Measurements from ENCODE around the gene GPC5.
"Not testable (repeated sequence)": the region's sequence is repeated elsewhere in the genome, so short reads cannot be mapped to it uniquely, and the experiment has no call there.

Gene GPC5

GRCh38 chr13:91668866-91669495 is 270.6 kb downstream of the GPC5 start:
- Histone ChIP-seq H3K4me3 (replicated peaks; ENCODE audit: low read depth, low read length) (no peak overlapping the region), H3K36me3 (ENCODE audit: control insufficient read depth, insufficient read depth, low read length) (no peaks in the 10 kb centered on the region), H3K27me3 (replicated peaks; ENCODE audit: control insufficient read depth, insufficient read depth, low read length) (no peaks in the 10 kb centered on the region)
- TF ChIP-seq CTCF (IDR thresholded peaks at IDR 0.05; ENCODE audit: insufficient read depth, low read length, poor library complexity, severe bottlenecking): no peak
- no peak for DNase-seq (ENCODE audit: extremely low read depth, insufficient read length)

GRCh38 chr13:91674347-91674746 is 275.9 kb downstream of the GPC5 start:
- DNase-seq (ENCODE audit: extremely low read depth, insufficient read length); H3K36me3 ChIP-seq (ENCODE audit: control insufficient read depth, insufficient read depth, low read length); H3K27me3 ChIP-seq (replicated peaks; ENCODE audit: control insufficient read depth, insufficient read depth, low read length); H3K4me3 ChIP-seq (replicated peaks; ENCODE audit: low read depth, low read length): not testable (repeated sequence)

DNA sequence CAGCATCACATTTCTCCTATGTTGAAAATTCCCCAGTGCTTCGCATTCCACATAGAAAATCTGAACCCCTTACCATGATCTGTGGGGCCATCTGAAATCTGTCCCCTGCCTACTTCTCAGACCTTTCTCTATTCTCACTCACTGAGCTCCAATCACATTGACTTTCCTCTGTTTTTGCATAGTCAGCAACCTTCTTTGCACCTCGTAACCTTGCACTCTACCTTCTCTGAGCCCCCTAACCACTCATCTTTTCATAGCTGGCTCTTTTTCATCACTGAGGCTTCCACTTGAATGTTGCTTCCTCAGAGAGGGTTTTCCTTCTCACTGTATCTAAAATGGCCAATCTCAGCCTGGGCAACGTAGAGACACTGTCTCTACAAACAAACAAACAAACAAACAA is 286.3 kb downstream of the GPC5 start:
- H3K36me3 ChIP-seq (ENCODE audit: control insufficient read depth, insufficient read depth, low read length): no peaks in the 10 kb centered on the region

DNA sequence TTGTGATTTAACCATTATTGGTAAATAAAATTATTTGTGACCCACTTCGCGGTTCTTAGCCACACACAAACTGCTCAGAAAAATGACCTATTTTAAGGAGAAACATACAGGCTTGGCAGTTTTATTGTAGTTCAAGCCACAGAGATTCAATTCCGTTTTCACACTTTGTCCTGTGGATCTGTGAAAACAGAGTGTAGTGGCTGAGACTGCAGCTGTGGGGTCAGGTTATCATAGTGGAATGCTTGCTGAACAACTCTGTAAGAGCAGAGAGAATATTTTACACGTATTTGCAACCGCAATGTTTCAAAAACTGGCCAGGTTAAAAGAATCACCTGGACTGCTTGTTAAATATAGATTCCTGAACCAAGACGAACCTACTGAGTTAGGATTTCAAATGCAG is 292.5 kb downstream of the GPC5 start:
- no peaks in the 10 kb centered on the region for H3K36me3 ChIP-seq (ENCODE audit: control insufficient read depth, insufficient read depth, low read length)
- no peak for TF ChIP-seq CTCF (IDR thresholded peaks at IDR 0.05; ENCODE audit: insufficient read depth, low read length, poor library complexity, severe bottlenecking)
- no peaks in the 10 kb centered on the region; the same call in 1 of the 2 replicates for H3K27me3 ChIP-seq (replicated peaks; ENCODE audit: control insufficient read depth, insufficient read depth, low read length)
- no peak overlapping the region for H3K4me3 ChIP-seq (replicated peaks; ENCODE audit: low read depth, low read length)
- no peak for DNase-seq (ENCODE audit: extremely low read depth, insufficient read length)

More for the DNA sequence above, 286.3 kb downstream of the GPC5 start:
- no peak for DNase-seq (ENCODE audit: extremely low read depth, insufficient read length)
- H3K4me3 ChIP-seq (replicated peaks; ENCODE audit: low read depth, low read length): no peak overlapping the region
- TF ChIP-seq CTCF (IDR thresholded peaks at IDR 0.05; ENCODE audit: insufficient read depth, low read length, poor library complexity, severe bottlenecking): no peak
- H3K27me3 ChIP-seq (replicated peaks; ENCODE audit: control insufficient read depth, insufficient read depth, low read length): no peaks in the 10 kb centered on the region; the same call in 1 of the 2 replicates

GRCh38 chr13:91693466-91693865 is 295.0 kb downstream of the GPC5 start:
- Histone ChIP-seq H3K4me3 (replicated peaks; ENCODE audit: low read depth, low read length) (no peak overlapping the region), H3K36me3 (ENCODE audit: control insufficient read depth, insufficient read depth, low read length) (no peaks in the 10 kb centered on the region), H3K27me3 (replicated peaks; ENCODE audit: control insufficient read depth, insufficient read depth, low read length) (no peaks in the 10 kb centered on the region; the same call in 1 of the 2 replicates)
- TF ChIP-seq CTCF (IDR thresholded peaks at IDR 0.05; ENCODE audit: insufficient read depth, low read length, poor library complexity, severe bottlenecking): no peak
- DNase-seq (ENCODE audit: extremely low read depth, insufficient read length): no peak

- no peak for DNase-seq (ENCODE audit: extremely low read depth, insufficient read length)
Observed at GRCh38 chr13:91698308-91698707, 299.9 kb downstream of the GPC5 start.

More at GRCh38 chr13:91698308-91698707, 299.9 kb downstream of the GPC5 start:
- Histone ChIP-seq H3K36me3 (ENCODE audit: control insufficient read depth, insufficient read depth, low read length) (no peaks in the 10 kb centered on the region), H3K27me3 (replicated peaks; ENCODE audit: control insufficient read depth, insufficient read depth, low read length) (no peaks in the 10 kb centered on the region), H3K4me3 (replicated peaks; ENCODE audit: low read depth, low read length) (no peak overlapping the region)
- no peak for TF ChIP-seq CTCF (IDR thresholded peaks at IDR 0.05; ENCODE audit: insufficient read depth, low read length, poor library complexity, severe bottlenecking)

All from GM06990 (cell line).